GM19372 (cell line): ENCODE results near the gene PUM1.
"Not testable (repeated sequence)": the region's sequence is repeated elsewhere in the genome, so short reads cannot be mapped to it uniquely, and the experiment has no call there.

Experiments used
- ATAC-seq: cut with Tn5 transposase; IDR thresholded peaks from one replicate; pipeline ENCODE4 v1.9.1; 2021; ENCODE audit warnings: mild to moderate bottlenecking, low read depth, moderate library complexity; ENCODE audit not compliant: unreplicated experiment

Gene PUM1, protein sequence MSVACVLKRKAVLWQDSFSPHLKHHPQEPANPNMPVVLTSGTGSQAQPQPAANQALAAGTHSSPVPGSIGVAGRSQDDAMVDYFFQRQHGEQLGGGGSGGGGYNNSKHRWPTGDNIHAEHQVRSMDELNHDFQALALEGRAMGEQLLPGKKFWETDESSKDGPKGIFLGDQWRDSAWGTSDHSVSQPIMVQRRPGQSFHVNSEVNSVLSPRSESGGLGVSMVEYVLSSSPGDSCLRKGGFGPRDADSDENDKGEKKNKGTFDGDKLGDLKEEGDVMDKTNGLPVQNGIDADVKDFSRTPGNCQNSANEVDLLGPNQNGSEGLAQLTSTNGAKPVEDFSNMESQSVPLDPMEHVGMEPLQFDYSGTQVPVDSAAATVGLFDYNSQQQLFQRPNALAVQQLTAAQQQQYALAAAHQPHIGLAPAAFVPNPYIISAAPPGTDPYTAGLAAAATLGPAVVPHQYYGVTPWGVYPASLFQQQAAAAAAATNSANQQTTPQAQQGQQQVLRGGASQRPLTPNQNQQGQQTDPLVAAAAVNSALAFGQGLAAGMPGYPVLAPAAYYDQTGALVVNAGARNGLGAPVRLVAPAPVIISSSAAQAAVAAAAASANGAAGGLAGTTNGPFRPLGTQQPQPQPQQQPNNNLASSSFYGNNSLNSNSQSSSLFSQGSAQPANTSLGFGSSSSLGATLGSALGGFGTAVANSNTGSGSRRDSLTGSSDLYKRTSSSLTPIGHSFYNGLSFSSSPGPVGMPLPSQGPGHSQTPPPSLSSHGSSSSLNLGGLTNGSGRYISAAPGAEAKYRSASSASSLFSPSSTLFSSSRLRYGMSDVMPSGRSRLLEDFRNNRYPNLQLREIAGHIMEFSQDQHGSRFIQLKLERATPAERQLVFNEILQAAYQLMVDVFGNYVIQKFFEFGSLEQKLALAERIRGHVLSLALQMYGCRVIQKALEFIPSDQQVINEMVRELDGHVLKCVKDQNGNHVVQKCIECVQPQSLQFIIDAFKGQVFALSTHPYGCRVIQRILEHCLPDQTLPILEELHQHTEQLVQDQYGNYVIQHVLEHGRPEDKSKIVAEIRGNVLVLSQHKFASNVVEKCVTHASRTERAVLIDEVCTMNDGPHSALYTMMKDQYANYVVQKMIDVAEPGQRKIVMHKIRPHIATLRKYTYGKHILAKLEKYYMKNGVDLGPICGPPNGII

DNA sequence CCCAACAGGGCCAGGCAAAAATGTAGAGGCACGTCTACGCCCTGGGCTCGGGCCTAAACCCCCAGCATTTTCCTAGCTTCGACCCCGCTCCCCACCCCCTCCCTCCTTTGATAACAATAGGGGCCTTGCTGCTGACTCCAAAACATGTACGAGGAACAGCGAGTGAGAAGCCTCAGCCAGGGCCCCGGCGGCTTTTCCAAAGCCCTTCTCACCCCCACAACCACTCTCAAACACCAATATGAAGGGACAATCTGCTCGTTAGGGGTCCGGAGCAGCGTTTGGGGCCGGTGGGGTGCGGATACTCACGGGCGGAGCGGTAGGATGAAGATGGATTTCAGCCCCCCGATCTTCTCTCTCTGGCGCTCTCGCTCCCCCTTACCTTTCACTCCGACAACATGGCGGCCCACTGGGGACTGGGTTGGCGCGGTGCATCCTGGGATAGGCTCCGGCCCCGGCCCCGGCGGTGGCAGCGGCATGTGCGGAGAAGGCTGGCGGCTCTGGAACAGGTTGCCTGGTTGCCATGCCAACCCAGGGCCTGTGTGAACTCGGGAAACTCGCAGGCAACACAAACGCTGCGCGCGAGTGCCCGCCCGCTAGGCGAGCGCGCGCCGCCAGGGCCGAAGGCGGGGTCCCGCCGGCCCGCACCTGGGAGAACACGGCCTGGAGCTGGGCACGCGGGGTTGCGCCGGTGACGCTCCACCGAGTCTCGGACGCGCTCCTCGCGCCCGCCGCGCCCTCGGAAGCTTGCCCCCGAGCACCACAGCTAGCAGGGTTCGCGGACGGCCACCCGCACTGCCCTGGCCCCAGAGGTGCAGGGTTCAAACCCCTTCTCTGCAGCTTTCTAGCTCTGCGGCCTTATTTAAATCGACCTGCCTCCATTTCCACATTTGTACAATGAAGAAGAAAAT, at the start of gene PUM1:
Gene PUM1 (minus strand): TSS at position 408 of the 908 bp plus-strand sequence. CDS start 6,151 bp downstream, outside the sequence.
- peak; percentile 87 for ATAC-seq

DNA sequence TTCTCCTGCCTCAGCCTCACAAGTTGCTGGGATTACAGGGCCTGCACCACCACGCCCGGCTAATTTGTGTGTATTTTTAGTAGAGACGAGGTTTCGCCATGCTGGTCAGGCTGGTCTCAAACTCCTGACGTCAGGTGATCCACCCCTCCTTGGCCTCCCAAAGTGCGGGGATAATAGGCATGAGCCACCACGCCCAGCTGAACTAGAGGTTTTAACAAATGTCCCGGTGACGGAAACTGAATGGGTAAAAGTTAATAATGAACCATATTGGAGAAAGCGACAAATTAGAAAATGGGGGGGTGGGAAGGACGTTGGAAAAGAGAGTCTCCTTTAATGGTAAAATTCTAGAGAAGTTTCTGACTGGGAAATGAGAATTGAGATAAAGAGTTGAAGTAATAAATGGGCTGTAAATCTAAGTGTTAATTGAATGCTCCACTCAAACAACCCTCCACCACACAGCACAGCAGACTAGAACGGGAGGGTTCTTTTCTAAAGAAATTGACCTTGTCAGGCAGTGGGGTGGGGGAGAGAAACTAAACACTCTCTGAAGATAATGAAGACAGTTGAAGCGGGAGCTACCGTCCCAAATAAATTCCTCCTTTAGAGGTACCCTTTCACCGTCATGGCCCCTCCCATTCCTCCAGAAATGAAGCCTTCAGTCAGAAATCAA, 46.9 kb upstream of the PUM1 start:
- ATAC-seq, result no peak

DNA sequence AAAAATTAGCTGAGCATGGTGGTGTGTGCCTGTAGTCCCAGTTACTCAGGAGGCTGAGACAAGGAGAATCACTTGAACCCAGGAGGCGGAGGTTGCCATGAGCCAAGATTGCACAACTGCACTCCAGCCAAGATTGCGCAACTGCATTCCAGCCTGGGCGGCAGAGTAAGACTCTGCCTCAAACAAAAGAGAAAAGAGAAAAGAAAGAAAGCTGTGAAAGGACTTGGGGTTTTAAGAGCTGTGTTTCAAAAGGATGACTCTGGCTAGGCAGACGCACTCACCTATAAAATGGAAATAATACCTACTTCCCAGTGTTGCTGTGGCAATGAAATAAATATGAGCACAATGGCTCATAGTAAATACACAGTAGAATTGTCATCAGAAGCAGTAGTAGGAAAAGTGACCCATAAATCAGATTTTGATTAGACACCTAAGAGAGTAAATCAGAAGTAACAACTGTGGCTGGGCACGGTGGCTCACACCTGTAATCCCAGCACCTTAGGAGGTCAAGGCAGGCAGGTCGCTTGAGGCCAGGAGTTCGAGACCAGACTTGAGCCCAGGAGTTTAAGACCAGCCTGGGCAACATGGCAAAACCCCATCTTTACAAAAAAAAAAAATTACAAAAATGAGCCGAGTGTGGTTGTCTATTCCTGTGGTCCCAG, 45.9 kb upstream of the PUM1 start:
- no peak for ATAC-seq

DNA sequence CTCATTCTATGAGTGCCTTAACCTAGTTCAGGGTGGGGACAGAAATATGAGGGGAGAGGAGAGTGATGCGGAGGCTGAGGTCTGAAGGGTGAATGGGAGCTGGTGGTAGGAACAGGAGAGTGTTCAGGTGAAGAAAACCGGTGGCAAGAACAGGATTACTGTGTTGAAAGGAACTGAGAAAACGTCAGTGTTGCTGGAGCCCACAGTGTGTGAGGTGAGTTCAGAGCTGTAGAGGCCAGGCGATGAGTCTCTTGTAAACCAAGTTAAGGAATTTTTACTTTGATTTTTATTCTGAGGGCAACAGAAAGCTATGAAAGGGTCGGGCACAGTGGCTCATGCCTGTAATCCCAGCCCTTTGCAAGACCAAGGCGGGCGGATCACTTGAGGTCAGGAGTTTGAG, 45.3 kb upstream of the PUM1 start:
- ATAC-seq, result no peak

DNA sequence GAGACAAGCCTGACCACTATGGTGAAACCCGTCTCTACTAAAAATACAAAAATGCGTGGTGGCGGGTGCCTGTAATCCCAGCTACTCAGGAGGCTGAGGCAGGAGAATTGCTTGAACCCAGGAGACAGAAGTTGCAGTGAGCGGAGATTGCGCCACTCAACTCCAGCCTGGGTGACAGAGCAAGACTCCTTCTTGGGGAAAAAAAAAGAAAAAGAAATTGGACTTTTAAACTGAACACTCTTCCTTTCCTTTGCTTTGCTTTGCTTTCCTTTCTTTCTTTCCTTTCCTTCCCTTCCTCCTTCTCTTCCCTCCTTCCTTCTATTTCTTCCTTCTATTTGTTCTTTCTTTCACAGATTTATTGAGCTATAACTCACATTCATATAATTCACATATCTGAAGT, 43.3 kb upstream of the PUM1 start:
- no peak for ATAC-seq

DNA sequence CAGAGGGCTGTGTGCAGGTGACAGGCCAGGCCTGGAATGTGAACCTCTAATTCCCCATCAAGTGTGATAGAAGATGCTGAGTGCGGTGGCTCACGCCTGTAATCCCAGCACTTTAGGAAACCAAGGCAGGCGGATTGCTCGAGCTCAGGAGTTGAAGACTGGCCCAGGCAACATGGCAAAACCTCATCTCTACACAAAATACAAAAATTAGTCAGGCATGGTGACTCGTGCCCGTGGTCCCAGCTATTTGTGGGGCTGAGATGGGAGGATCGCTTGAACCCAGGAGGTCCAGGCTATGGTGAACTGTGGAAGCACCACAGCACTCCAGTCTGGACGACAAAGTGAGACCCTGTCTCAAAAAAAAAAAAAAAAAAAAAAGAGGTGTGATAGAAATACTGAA, 40.1 kb upstream of the PUM1 start:
- no peak for ATAC-seq

DNA sequence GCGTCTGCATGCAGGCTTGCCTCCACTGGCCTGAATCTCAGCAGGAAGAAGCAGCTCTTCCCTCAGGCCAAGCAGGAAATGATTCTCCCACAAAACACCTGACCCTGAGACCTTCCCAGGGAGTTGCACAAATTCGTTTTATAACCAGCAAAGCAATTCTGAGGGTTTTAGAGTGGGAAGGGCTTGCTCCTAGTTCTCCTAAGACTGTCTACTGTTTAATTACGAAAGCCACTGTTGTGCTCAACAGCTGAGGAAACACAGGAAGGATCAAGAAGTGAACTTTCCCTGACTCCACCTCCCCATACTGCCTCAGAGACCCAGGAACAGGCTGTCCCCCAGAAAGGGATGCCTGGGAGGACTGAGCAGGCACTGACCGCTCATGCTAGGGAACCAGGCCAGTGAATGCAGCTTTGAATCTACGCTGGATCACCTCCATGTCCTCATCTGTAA, 37.0 kb upstream of the PUM1 start:
- ATAC-seq, result no peak

DNA sequence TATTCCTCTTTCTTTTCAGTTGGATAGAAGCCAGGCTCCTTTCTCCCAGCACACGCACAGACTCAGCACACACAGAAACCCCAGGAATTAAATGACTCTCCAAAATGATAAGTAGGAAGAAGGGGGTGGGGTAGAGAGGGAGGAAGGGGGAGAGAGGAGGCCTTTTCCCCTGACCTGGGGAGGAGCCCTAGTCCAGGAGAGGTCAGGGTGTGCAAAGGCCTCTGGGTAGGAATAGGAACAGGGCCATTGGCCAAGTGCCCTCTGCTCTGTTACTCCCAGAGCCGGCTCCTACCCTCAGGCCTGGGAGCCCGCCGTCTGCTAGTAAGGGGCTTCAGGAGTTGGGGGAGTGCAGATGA, 35.6 kb upstream of the PUM1 start:
- ATAC-seq, result no peak

DNA sequence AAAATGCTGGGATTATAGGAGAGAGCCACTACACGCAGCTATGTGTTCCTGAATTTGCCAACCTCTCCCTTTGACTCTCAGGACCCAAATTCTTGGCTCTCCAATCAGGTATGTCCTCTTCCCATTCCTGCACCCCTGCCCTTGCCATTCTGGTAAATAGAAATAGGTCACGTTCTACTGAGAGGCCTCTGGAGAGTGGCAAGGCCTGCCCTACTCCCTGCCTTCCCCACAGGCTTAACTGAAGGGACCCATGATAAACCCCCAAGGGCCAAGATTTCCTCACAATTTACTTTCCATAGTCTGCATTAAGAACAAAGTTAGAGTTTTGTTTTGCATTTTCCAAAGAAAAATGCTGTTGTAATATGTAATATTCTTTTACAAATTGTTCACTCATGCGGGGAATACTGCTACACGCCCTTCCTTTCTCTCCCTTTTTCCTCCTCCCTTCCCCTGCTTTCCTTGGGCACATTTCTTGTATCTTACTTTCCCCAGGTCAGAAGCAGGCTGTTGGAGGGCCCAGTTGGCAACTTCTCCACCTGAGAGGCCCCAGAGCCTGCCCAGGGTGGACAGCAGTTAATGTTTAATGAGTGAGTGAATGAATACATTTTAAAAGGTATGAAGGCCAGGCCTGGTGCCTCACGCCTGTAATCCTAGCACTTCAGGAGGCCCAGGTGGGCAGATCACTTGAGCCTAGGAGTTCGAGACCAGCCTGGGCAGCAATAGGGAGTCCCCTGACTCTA, 33.9 kb upstream of the PUM1 start:
- ATAC-seq, result no peak

DNA sequence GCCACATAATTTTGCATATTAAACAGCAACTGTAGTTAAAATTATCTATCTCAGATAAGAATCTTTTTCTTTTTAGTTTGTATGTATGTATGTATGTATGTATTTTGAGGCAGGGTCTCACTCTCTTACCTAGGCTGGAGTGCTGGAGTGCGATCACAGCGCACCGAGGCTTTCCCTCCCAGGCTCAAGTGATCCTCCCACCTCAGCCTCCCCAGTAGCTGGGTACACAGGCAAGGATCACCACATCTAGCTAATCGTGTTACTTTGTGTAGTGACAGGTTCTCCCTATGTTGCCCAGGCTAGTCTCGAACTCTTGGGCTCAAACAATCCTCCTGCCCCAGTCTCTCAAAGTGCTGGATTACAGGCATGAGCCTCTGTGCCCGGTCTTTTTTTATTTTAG, 30.5 kb upstream of the PUM1 start:
- ATAC-seq, result no peak

DNA sequence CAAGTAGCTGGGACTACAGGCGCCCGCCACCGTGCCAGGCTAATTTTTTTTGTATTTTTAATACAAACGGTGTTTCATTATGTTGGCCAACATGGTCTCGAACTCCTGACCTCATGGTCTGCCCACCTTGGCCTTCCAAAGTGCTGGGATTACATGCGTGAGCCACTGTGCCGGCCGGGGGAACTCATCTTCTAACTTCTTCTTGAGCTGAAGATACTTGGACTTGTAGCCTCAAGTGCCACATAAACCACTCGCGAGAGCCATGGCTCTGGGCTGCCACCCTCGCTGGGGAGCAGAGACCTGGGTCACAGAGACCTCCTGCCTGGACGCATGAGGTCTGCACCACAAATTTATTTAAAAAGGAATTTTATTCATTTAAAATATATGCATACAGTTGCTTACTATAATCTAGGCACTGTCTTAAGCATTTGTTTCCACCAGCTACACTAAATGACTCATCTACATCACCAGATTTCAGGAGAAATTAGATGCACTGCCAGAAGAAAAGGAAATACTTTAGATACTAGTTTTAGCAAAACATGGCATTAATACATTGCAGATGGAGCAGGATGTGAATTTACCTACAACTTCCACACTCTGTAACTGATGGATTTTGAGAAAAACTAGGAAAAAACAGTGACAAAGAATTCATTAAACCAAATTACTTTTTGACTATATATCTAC, 29.9 kb upstream of the PUM1 start:
- no peak for ATAC-seq

DNA sequence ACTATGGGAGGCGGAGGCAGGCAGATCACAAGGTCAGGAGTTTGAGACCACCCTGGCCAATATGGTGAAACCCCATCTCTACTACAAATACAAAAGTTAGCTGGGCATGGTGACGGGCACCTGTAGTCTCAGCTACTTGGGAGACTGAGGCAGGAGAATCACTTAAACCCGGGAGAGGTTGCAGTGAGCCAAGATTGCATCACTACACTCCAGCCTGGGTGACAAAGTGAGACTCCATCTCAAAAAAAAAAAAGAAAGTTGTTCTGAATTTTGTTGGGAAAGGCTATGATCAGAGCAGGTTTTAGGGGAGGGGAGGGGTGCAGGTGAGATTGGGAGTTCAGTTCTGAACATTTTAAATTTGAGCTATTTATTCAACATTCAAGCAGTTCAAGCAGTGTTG, 22.6 kb upstream of the PUM1 start:
- ATAC-seq, result not testable (repeated sequence)

DNA sequence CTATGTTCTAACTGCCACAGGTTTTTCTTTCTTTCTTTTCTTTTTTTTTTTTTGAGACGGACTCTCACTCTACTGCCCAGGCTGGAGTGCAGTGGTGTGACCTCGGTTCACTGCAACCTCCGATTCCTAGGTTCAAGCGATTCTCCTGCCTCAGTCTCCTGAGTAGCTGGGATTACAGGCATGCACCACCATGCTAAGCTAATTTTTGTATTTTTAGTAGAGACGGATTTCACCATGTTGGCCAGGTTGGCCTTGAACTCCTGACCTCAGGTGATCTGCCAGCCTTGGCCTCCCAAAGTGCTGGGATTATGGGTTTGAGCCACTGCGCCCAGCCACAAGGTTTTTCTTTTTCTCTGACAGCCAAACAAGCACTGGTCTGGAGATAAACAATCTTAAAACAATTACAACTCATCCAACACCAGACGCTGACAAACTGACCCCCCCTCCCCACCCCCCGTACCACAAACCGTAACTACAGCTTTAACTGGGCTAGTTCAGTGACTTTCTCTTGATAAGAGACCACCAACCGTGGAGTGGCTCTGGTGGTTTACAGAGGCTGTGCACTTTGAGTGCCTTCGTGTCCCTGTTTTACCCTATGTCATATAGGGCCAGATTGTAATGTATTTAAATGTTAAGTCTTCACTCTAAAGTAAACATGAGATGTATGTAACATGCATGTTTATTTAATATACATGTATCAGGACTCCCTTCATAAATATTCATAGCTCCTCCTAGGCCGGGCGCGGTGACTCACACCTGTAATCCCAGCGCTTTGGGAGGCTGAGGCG, 19.5 kb upstream of the PUM1 start:
- no peak for ATAC-seq

DNA sequence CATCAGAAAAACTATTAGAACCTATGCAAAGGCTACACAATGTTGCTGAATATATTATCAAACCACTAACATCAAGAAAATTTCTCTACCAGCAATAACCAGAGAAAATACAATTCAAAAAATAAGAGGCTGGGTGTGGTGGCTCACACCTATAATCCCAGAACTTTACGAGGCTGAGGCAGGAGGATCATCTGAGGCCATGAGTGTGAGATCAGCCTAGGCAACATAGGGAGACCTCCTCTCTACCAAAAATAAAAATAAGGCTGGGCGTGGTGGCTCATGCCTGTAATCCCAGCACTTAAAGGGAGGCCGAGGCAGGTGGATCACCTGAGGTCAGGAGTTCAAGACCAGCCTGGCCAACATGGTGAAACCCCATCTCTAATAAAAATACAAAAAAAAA, 16.9 kb upstream of the PUM1 start:
- no peak for ATAC-seq

DNA sequence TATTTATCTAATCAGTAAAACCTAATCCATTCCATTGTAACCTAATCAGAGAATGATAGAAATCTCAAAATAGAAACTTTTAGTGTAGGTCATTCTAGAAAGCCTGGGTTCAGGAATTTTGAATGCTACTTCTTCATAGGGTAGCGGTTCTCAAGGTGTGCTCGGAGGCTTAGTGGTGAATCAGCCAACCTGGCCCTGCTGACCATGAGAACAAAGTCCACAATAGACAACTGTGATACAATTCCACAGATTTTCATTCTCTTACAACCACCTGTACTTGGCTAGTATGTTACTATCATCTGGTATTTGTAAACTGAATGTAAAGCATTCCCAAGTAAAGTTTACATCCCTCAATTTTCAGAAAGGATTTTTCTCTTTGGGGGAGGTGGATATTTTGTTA, 7.5 kb upstream of the PUM1 start:
- no peak for ATAC-seq

DNA sequence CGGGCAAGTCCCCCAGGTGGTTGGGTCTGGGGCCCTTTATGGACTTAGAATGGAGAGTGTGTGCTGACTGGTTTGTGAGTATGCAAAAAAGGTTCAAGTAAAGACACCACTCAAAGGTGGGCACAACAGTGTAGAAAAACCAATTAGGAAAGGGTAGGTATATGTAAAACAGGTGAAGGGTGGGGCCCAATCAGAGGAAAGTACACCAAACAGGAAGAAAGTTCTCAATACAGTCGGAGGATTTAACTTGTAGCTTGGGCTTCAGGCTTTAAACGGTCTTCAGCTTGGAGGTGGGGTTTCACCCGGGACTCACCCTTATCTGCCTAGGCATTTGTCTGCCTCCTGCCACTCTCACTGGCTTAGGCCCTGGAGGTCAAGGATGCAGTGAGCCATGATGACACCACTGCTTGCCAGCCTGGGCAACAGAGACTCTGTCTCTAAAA, 6.8 kb upstream of the PUM1 start:
- no peak for ATAC-seq

DNA sequence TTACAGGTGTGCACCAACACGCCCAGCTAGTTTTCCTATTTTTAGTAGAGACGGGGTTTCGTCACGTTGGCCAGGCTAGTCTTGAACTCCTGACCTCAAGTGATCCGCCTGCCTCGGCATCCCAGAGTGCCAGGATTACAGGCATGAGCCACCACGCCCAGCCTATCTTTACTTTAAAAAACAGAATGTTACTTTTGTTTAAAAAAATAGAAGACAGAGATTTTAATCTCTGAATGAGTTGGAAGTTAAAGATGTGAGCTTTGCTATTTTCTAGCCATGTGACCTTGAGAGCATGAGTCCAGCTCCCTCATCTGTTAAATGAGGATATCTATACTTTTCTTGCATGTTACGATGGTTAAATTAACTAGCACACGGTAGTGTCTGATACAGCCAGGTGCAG, 3.9 kb upstream of the PUM1 start:
- ATAC-seq, result no peak
